Effector memory CD4-positive, alpha-beta T cell (primary cell): ENCODE measurements around the gene ZP1.
"Not testable (repeated sequence)": the region's sequence is repeated elsewhere in the genome, so short reads cannot be mapped to it uniquely, and the experiment has no call there.

Experiments used
- DNase-seq, 3 donors: peaks; one replicate each; pipeline ENCODE4 v3.0.0-alpha.2; 2020
- H3K27ac ChIP-seq: 2 replicates; pipeline ENCODE4 v1.7.0; 2013; ENCODE audit warnings: mild to moderate bottlenecking, low read length, moderate library complexity; ENCODE audit not compliant: insufficient read depth, poor library complexity, severe bottlenecking
- H3K27me3 ChIP-seq: replicated peaks from 2 replicates; pipeline ENCODE4 v1.7.0; 2013; ENCODE audit warnings: mild to moderate bottlenecking, low read length; ENCODE audit not compliant: insufficient read depth, control insufficient read depth, poor library complexity, severe bottlenecking
- H3K36me3 ChIP-seq: 2 replicates; pipeline ENCODE4 v1.7.0; 2013; ENCODE audit warnings: mild to moderate bottlenecking, low read length, moderate library complexity; ENCODE audit not compliant: control insufficient read depth, insufficient read depth
- H3K4me1 ChIP-seq: 2 replicates; pipeline ENCODE4 v1.7.0; 2013; ENCODE audit warnings: low read length, mild to moderate bottlenecking; ENCODE audit not compliant: control insufficient read depth, insufficient read depth, poor library complexity, severe bottlenecking
- H3K4me3 ChIP-seq: 2 replicates; pipeline ENCODE4 v1.7.0; 2013; ENCODE audit warnings: low read length, low read depth, mild to moderate bottlenecking; ENCODE audit not compliant: insufficient read depth, poor library complexity, severe bottlenecking
- H3K9me3 ChIP-seq: 2 replicates; pipeline ENCODE4 v1.7.0; 2013; ENCODE audit warnings: mild to moderate bottlenecking, low read length, moderate library complexity; ENCODE audit not compliant: control insufficient read depth
- total RNA-seq, 3 donors: gene quantifications; one replicate each; lab custom pipeline; 2026; lab: John Stamatoyannopoulos, UW

The ZP1 gene
- 0.17 to 0.77 (median 0.17) reads per million in 3 donors for total RNA-seq

- DNase-seq, result no peak
- no peaks in the 10 kb centered on the region for H3K4me1 ChIP-seq
- H3K4me3 ChIP-seq, result no peak within 1 kb of the TSS
- H3K9me3 ChIP-seq, result no peaks in the 10 kb centered on the region
- H3K27ac ChIP-seq, result no peak within 1 kb of the TSS
- no peaks in the 10 kb centered on the region for H3K36me3 ChIP-seq
- no peaks in the 10 kb centered on the region for H3K27me3 ChIP-seq
These were observed at the start of gene ZP1 for GRCh38 chr11:60866911-60867870. ZP1 (plus strand) TSS chr11:60867542; CDS start chr11:60867562, 20 bp downstream.

- Histone ChIP-seq H3K4me1 (no peaks in the 10 kb centered on the region), H3K27ac (no peak overlapping the region), H3K36me3 (no peaks in the 10 kb centered on the region), H3K9me3 (peaks cover 10% of the 10 kb centered on the region), H3K27me3 (no peaks in the 10 kb centered on the region), H3K4me3 (no peak overlapping the region)
- no peak for DNase-seq
These were observed 49.3 kb upstream of the ZP1 start for GRCh38 chr11:60818057-60818456.

GRCh38 chr11:60821827-60822599, 45.3 kb upstream of the ZP1 start:
- H3K36me3 ChIP-seq, result no peaks in the 10 kb centered on the region
- no peak for DNase-seq
- no peak overlapping the region for H3K27ac ChIP-seq
- H3K4me3 ChIP-seq, result no peak overlapping the region
- H3K4me1 ChIP-seq, result no peaks in the 10 kb centered on the region
- no peaks in the 10 kb centered on the region for H3K27me3 ChIP-seq
- H3K9me3 ChIP-seq, result peaks cover 3% of the 10 kb centered on the region

- H3K4me1 ChIP-seq, H3K27me3 ChIP-seq, H3K4me3 ChIP-seq, H3K9me3 ChIP-seq, DNase-seq, H3K36me3 ChIP-seq, H3K27ac ChIP-seq: not testable (repeated sequence)
These were observed 43.5 kb upstream of the ZP1 start for GRCh38 chr11:60823745-60824306.

- no peaks in the 10 kb centered on the region for H3K27me3 ChIP-seq
- DNase-seq, result no peak
- H3K4me1 ChIP-seq, result no peaks in the 10 kb centered on the region
- H3K9me3 ChIP-seq, result no peaks in the 10 kb centered on the region
- no peaks in the 10 kb centered on the region for H3K36me3 ChIP-seq
- H3K27ac ChIP-seq, result no peak overlapping the region
- no peak overlapping the region for H3K4me3 ChIP-seq
These were observed 42.2 kb upstream of the ZP1 start for GRCh38 chr11:60825118-60825517.

- Histone ChIP-seq H3K27me3 (no peaks in the 10 kb centered on the region), H3K27ac (no peak overlapping the region), H3K4me3 (no peak overlapping the region), H3K4me1 (no peaks in the 10 kb centered on the region), H3K9me3 (no peaks in the 10 kb centered on the region), H3K36me3 (no peaks in the 10 kb centered on the region)
- no peak for DNase-seq
These were observed 41.6 kb upstream of the ZP1 start for GRCh38 chr11:60825790-60826189.

- Histone ChIP-seq H3K9me3 (no peaks in the 10 kb centered on the region), H3K4me3 (no peak overlapping the region), H3K36me3 (no peaks in the 10 kb centered on the region), H3K4me1 (no peaks in the 10 kb centered on the region), H3K27me3 (no peaks in the 10 kb centered on the region), H3K27ac (no peak overlapping the region)
- DNase-seq, result no peak
These were observed 36.7 kb upstream of the ZP1 start for GRCh38 chr11:60830478-60831142.

GRCh38 chr11:60831143-60831500, 36.2 kb upstream of the ZP1 start:
- Histone ChIP-seq H3K9me3 (no peaks in the 10 kb centered on the region), H3K4me3 (no peak overlapping the region), H3K27me3 (no peaks in the 10 kb centered on the region), H3K4me1 (no peaks in the 10 kb centered on the region), H3K36me3 (no peaks in the 10 kb centered on the region), H3K27ac (no peak overlapping the region)
- peak; percentile 53 to 69 (median 56) for DNase-seq

GRCh38 chr11:60831501-60832079, 35.8 kb upstream of the ZP1 start:
- no peak for DNase-seq
- H3K27ac ChIP-seq, result no peak overlapping the region
- H3K4me1 ChIP-seq, result no peaks in the 10 kb centered on the region
- no peak overlapping the region for H3K4me3 ChIP-seq
- no peaks in the 10 kb centered on the region for H3K36me3 ChIP-seq
- no peaks in the 10 kb centered on the region for H3K27me3 ChIP-seq
- H3K9me3 ChIP-seq, result no peaks in the 10 kb centered on the region
